SHP77 (cell line): ENCODE results near the gene ZNF460.
A peak's percentile ranks its signal among the peaks of the same experiment; 100 is the strongest.
"Not testable (repeated sequence)": the region's sequence is repeated elsewhere in the genome, so short reads cannot be mapped to it uniquely, and the experiment has no call there.

Experiments
- DNase-seq, 2 experiments: peaks; one replicate each; lab custom pipeline; 2025; lab: John Stamatoyannopoulos, UW

The ZNF460 gene

DNA sequence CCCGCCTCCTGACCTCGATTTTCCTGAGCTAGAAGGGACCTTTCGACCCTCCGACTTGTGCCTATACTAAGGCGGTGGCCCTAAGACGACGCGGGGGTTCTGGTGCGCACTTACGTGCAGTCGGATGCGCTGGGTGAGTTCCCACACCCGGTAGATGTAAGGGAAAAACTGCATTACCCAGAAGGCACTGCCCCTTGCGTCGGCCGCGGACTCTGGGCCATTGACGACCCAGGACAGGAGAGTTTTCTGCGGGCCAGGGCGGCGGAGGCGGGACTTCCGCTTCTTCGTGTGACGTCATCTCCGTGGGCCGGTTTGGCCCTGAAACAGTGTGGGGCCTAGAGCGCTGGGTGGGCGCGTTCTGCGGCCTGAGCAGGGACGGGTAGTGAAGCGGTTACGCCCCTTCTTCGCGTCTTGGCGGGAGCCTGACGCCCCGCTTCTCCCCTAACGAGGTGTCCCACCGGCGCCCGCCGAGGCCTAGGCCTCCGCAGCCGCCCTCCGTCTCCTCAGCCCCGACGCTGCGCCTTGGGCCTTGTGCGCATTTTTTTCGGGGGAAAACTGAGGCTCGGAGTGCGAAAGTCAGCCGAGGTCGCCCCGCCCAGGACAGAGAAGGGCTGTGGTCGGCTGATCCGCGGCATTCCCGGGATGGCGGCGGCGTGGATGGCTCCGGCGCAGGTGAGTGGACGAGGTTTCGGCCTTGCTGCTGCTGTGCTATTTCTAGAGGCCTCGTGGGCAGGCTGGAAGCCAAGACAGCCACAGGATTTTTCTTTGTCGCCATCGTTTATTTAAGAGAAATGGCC is at the start of gene ZNF460:
ZNF460 (plus strand) TSS at position 321 of the 797 bp plus-strand sequence; CDS start at position 643, 322 bp downstream.
- DNase-seq, result peak; percentile 94 to 96

DNA sequence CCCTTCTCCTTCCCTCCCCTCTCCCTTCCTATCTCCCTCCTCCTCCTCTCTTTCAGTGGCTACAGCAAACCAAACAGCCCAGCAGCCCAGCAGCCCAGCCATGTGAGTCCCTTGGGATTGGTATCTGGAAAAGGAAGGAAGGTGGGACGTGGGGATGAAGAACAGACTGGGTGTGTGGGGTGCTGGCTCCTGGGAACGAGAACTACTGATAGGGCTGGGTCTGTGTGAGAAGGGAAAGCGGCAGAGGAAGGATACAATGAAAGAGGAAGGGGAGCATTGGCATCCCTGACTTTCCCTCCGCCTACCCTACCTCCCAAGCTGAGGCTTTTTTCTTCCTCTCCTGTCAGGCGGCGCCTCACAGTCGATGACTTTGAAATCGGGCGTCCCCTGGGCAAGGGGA is 48.6 kb upstream of the ZNF460 start:
- DNase-seq, result no peak

DNA sequence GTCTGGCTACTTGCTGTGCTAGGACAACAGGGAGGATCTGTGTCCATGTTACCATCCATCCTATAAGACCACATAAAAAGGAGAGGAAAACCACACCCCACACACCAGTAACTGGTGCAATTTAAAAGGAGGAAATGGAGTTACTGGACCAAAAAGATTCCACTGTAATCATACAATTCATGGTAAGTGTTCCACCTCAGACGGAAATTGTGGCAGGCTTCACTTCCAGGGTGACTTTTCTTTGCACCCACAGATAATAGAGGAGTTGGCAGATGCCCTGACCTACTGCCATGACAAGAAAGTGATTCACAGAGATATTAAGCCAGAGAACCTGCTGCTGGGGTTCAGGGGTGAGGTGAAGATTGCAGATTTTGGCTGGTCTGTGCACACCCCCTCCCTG is 47.1 kb upstream of the ZNF460 start:
- no peak for DNase-seq

DNA sequence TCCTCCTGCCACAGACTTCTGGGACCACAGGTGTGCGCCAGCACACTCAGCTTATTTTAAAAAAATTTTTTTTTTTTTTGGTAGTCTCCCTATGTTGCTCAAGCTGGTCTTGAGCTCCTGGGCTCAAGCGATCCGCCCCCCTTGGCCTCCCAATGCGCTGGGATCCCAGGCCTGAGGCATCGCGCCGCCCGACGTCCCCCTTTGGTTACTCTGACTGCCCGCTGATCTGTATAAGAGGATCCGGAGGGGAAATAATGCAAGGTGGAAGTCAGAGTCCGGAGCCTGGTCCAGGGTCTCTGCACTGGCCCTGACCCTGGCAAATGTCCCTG is 40.3 kb upstream of the ZNF460 start:
- DNase-seq, result no peak

DNA sequence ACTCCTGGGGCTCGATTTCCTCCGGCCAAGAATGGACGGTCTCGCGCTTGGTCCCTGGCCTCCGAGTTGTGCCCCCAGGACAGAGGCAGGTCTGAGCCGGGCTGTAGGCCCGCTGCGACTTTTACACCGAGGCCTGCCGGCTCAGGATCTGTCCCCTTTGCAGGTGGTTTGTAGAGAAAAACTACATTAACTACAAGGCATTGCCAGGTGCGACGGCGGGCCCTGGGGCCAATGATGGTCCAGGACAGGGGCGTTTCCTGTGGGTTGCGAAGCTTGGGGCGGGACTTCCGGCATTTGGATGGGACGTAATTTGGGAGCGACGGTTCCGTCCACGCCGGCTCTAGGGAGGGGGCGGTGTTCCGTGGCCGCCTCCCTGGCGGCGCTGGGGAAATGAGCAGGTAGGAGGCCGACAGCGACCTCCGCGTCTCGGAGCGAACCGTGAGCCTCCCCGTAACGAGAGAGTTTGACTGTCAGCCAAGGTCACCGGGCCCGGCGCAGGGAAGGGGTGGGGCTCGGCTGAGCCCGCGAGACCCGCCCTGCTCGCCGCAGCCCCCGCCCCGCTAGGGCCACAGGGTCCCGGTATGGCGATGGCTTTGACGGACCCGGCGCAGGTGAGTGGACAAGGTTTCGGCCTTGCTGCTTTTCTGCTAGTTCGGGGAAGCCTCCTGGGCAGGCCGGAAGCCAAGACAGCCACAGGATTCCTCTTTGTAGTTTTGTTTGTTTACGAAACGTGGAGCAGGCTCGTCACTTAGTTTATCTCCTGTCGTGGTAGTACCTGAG is 39.8 kb upstream of the ZNF460 start, which contains the start of gene ZNF805:
ZNF805 (plus strand) TSS at position 322 of the 780 bp plus-strand sequence; CDS start at position 582, 260 bp downstream.
- peak; percentile 85 to 87 for DNase-seq

DNA sequence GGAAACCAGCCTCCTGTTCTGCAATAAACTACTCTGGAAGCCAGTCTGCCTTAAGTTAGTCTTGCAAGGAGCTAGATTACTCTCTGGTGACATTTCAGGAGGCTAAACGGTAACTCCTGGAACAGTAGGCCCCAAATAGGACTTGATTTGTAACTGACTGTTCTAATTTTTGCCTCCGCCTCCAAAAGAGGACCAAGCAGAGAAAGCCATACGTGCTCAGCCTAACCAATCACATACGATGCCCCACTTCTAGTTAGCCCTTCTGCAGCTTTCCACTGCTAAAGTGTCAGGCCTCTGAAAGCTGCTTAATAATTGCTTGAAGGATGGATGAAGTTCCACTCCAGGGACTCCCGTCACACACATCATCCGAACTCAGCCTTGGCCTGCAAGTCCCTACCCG is 39.1 kb upstream of the ZNF460 start:
- DNase-seq, result no peak

DNA sequence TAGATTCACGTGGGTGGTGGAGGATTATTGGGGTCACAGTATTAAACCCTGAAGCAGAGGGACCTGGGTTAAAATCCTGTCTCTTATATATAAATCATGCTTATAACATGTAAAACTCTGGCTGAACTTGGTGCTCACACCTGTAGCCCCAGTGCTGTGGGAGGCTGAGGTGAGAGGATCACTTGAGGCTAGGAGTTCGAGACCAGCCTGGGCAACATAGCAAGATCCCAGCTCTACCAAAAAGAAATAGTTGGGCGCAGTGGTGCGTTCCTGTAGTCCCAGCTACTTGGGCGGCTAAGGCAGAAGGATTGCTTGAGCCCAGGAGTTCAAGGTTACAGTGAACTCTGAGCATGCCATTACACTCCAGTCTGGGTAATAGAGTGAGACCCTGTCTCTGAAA is 37.5 kb upstream of the ZNF460 start:
- no peak for DNase-seq

DNA sequence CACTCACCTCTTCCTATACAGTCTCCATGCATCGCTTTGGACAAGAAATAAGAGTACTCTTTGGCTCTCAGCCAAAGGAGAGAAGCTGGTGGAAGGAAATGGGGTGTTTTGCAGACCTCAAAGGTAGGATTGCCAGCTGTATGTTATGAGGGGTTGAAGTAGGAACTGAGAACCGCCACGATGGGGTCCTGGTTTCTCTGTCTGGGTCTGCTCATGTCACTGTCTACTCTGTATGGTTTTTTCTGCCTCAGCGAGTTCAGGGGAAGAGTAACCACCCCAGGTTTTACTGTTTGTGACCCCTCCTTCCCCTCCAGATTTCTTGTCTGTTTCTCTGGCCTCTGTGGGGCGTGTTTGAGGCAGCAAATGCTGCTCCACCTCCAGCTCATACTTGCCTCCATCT is 35.8 kb upstream of the ZNF460 start:
- DNase-seq, result no peak

DNA sequence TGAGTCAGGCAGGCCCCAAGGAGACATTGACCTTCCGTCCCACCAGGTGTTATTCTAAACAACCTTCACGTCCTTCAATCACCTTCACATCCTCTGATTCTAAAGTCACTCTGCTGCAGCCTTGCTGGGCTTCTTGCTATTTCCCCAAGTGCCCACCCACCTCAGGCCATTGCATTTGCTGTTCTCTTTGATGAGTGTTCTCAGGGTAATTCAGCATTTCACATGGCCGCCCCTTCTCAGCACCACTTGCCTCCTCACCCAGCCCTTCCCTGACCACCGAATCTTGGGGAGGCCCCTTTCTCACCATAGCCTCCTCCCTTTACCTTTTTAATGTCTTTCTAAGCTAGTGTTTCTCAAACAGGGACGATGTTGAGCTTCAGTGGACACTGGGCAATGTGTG is 35.2 kb upstream of the ZNF460 start:
- DNase-seq, result no peak

DNA sequence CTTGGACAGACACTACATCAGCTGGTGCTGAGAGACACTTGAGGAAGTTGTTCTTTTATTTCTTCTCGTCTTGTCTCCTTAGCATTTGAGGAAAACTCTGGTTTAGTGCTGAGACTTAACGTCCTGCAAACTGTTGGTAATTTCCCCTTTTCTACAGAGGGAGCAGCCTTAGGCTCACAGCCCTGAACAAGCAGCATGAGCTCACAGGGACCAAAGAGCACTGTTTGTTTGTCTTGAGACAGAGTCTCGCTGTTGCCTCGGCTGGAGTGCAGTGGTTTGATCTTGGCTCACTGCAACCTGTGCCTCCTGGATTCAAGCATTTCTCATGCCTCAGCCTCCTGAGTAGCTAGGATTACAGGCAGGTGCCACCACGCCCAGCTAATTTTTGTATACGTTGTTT is 34.3 kb upstream of the ZNF460 start:
- no peak for DNase-seq

DNA sequence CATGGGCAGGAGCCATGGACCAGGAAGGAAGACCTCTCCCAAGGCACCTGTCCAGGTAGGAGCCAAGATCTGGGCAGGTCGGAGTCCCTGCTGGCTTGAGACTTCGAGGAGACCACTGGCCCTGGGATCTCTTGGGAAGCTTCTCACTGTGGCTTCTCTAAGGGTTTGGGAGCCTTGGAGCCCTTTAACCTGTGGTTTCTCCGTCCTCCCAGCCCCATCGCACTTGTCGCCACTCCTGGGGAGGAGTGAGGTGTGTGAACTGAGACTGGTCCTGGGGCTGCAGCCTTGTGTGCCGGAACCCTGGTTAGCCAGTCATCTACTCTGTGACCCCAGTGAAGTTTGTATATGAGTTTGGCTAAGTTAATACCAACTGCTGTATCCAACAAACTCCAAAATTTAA is 31.6 kb upstream of the ZNF460 start:
- DNase-seq, result no peak

DNA sequence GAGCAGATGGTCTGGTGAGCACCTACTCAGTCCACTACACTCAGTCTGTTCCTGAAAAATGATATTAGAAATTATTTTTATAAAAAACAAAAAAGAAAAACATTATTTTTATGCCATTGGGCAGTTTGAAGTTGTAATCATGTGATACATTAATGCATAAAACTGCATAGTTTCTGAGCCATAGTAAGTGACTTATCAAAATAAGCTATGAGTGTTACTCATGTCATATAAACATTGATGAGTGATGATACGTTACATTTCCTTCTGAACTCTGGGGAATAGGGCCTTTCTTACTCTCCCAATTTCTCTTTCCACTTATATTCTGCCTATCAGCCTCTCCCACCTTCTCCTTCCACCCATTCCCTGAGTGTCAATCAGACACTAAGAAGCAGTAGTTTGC is 31.0 kb upstream of the ZNF460 start:
- no peak for DNase-seq

DNA sequence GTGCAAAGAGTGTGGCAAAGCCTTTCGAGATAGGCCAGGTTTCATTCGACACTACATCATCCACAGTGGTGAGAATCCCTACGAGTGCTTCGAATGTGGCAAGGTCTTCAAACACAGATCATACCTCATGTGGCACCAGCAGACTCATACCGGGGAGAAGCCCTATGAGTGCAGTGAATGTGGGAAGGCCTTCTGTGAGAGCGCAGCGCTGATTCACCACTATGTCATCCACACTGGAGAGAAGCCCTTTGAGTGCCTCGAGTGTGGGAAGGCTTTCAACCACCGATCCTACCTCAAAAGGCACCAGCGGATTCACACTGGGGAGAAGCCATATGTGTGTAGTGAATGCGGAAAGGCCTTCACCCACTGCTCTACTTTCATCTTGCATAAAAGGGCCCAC is 26.5 kb upstream of the ZNF460 start:
- not testable (repeated sequence) for DNase-seq

DNA sequence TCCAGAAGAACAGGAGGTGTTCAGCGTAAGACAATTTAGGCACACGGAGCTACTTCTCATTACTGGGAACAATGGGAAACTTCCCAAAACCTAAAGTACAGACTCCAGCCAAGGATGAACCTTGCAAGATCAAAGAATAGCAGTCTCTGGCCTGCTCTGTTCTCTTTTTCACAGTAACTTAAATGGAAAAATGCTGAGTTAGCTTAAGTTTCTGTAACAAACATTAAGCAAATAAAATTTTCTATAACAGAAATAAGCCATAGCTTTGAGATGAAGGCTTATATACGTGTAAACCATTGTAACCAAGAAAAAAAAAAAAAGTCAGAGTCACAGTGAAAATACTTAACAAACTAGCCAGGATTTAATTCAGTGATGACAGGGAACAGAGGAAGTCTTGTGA is 18.2 kb upstream of the ZNF460 start:
- no peak for DNase-seq

DNA sequence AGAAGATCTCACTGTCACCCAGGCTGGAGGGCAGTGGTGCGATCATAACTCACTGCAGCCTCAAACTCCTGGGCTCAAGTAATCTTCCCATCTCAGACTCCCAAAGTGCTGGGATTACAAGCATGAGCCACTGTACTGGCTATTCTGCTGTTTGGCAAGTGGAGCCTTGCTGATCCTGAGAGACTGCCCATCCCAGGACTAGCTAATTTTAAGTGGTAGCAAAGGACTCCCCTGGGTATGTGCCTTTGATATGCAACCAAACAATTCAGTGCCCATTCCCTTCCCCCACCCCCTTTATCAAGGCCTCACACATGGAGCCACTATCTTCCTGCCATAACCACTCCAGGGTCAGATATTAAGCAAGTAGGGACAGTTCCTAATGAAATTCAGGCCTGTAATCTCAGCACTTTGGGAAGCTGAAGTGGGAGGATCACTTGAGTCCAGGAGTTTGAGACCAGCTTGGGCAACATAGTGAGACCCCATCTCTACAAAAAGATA is 17.0 kb upstream of the ZNF460 start:
- no peak for DNase-seq

DNA sequence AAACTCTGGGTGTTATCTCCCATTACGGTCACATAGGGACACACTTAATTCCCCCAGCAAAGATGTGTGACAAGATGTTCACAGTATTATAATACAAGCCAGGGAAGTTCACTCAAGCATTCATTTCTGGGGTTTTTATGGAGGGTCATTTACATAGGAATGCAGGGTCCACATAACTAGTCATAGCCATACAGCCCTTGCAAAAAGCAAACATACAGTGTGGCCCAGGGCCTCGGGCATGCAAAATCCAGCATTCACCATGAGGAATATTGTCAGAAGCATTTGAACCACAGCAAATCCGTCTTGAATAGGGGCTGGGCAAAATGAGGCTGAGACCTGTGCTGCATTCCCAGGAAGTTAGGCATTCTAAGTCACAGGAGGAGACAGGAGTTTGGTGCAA is 13.0 kb upstream of the ZNF460 start:
- DNase-seq, result no peak

DNA sequence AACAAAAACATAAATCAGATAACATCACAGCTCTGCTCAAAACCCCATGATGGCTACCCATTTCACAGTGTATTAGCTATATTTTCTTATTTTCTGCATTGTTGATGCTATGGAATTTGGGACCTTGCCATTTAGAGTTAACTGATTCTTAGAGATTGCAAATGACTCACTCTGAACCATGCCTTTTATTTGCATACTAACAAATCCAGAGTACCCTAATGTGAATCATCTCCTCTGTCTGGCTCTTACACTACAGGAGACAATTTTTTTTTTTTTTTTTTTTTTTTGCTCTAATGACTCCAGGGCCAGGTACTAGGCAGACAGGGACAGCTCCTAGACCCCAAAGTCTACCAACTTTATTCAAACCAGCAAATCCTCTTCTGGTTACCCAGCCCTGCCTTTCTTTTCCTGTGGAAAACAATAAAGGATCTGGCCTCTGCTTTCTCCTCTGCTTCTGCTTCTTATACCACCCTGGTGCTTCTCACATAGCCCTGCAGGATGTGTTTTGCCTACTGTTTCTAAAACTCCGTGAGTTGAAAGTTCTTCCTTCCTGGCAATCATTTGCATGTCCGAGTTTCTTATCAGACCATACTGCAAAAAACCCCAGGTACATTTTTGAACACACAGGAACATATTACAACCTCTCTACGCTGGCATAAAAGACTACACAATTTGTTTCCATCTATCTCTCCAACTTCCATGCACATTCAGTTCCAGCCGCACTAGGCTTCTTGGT is 10.6 kb upstream of the ZNF460 start:
- no peak for DNase-seq

DNA sequence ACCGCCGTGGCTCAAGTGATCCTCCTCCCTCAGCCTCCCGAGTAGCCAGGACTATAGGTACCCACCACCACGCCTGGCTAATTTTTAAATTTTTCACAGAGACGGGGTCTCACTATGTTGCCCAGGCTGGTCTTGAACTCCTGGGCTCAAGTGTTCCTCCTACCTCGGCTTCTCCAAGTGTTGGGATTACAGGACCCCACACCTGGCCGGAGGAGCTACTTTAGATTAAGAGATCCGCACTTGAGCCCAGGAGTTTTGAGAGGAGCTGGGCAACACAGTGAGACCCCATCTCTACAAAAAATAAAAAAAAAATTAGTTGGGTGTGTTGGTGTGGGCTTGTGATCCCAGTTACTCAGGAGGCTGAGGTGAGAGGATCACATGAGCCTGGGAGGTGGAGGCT is 9.0 kb upstream of the ZNF460 start:
- DNase-seq, result no peak

DNA sequence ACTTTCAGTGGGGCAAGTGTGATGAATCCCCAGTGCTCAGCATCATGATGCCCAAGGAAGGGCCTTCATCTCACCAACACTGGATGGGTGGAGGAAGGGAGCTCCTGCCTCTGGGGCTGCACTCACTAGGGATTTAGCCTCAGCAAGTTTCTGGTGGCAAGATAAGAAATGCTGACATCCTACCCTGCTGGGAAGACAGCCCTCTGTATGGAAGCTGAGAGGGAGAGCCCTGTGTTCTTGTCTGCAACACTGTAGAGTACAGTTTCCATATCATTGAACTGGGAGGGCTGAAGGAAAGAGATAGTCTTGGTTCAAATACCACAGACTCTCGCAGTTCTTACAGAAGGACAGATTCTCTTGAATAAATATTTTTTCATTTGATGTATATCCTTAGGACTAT is 7.3 kb upstream of the ZNF460 start:
- DNase-seq, result no peak

DNA sequence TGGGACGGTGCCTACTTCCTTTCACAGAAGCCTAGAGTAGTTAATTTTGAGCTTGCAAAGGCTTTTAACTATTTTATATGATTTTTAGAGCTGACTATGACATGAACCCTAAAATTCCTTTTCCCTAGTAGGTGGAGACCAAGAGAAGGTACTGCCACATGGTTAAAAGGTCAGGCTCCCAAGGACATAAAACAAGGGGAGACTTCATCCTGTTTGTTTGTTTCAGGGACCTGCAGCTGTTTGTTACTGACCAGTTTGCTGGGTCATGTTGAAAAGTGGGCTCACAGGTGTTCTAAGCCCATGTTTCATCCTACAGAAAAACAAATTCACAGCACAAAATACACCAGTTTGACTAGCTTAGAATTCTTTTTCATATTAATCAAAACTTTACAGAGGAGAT is 3.9 kb upstream of the ZNF460 start:
- DNase-seq, result no peak

DNA sequence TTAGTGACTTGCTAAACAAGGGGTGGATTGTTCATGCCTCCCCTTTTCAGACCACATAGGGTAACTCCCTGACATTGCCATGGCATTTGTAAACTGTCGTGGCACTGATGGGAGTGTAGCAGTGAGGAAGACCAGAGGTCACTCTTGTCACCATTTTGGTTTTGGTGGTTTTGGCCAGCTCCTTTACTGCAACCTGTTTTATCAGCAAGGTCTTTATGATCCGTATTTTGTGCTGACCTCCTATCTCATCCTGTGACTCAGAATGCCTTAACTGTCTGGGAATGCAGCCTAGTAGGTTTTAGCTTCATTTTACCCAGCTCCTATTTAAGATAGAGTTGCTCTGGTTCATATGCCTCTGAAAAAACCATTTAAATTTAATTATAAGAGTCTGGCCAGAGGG is 1.8 kb upstream of the ZNF460 start:
- DNase-seq, result not testable (repeated sequence)

DNA sequence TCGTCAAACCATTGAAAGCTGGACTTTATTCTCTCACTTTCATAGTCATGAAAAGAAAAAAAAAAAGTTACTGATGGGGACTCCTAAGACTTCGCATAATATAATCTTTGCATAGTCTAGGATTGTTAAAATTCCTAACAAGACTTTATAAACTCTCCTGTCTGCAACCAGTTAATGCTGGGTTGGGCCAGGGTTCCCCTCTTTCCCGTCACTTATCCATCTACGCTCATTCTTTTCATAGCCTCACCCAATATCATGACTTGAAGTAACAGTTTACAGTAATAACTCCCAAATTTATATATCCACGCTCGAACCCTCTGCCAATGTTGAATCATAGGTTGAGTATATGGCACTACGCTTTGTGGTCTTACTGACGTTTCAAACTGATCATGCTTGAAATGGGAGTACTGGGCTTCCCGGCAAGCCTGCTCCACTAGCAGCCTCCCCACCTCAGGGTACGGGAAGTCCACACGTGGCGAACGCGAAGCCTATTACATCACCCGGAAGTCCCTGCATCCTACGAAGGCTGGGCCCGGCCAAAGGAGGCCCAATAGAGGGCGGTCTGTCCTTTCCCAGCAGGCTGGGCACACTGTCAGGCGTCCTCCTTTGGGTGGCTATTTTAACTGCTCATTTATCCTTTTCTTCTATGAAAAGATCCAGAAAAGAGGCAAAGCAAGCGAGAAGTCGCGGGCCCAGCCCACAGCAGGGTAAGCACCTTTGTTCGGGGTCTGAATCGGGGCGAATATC is 694 bp upstream of the ZNF460 start:
- DNase-seq, result peak; percentile 93
